HCT116 (cell line): ENCODE measurements around the gene PARP12. TPM values are rescaled to one million over a fixed set of nuclear protein-coding genes. Genes with fewer than 3 reads are reported as not detected.

Source experiments
- ATAC-seq: fragments of 200-7000 bp; cut with Tn5 transposase; 2 replicates; pipeline ENCODE4 v1.9.1; 2020; ENCODE audit warnings: mild to moderate bottlenecking, moderate library complexity
- BruUV-seq: library from RNA; stranded (reverse); fragments of 400-500 nt; replicated peaks from 2 replicates; lab custom pipeline; 2021; lab: Mats Ljungman, UMichigan
- CTCF ChIA-PET: fragments of 300-600 bp; sonication (Branson Sonifier 250); formaldehyde crosslinking; loops from one replicate; lab custom pipeline; 2021; ENCODE audit warnings: antibody characterized with exemption; lab: Charles Lee
- POLR2A ChIA-PET: fragments of 300-600, 350-600 bp; sonication (Branson Sonifier 250); formaldehyde crosslinking; loops from one replicate; lab custom pipeline; 2021; ENCODE audit warnings: antibody characterized with exemption; lab: Charles Lee
- RAD21 ChIA-PET, 2 experiments: fragments of 300-600 bp; sonication (Branson Sonifier 250); formaldehyde crosslinking; loops; one replicate each; lab custom pipeline; 2023; ENCODE audit warnings: low total read pairs in 2 of 2; ENCODE audit not compliant: uncharacterized antibody in 2 of 2, unreplicated experiment in 2 of 2, low non-redundant PET in 1 of 2; lab: Charles Lee
- DNase-seq: peaks from one replicate; pipeline ENCODE4 v3.0.0-alpha.2; 2010; ENCODE audit warnings: low read depth, low spot score
- H2AFZ ChIP-seq: fragments of 200-600 bp; shearing (Covaris generic), sonication (generic); 2 replicates; pipeline ENCODE4 v1.6.1; 2017; ENCODE audit warnings: low read depth, mixed run types, mixed read lengths, antibody characterized with exemption, low read length; ENCODE audit not compliant: poor library complexity, severe bottlenecking
- H3K27ac ChIP-seq: 2 replicates; pipeline ENCODE4 v1.5.1; 2012; ENCODE audit warnings: low read depth, low read length
- H3K27me3 ChIP-seq: fragments of 200-600 bp; sonication (generic); 2 replicates; pipeline ENCODE4 v1.6.1; 2016; ENCODE audit warnings: mixed run types, low read length, mixed read lengths; ENCODE audit not compliant: insufficient read depth
- H3K36me3 ChIP-seq, 2 experiments: fragments of 200-500 bp in 1 of 2; fragments of 200-600 bp in 1 of 2; sonication (Bioruptor generic) in 1 of 2; sonication (generic) in 1 of 2; 2 replicates each; pipeline versions ENCODE4 v1.5.1 to v1.6.1; 2014 to 2016; ENCODE audit warnings: low read length in 2 of 2, inconsistent platforms in 1 of 2, mixed read lengths in 1 of 2, mixed run types in 1 of 2; ENCODE audit not compliant: insufficient read depth in 2 of 2, control insufficient read depth in 1 of 2
- H3K4me1 ChIP-seq, 2 experiments: fragments of 200-600 bp in 1 of 2; sonication (generic) in 1 of 2; 2 replicates each; pipeline versions ENCODE4 v1.5.1 to v1.6.1; 2012 to 2017; ENCODE audit warnings: low read length in 2 of 2, inconsistent platforms in 1 of 2, mild to moderate bottlenecking in 1 of 2, mixed read lengths in 1 of 2, mixed run types in 1 of 2, moderate library complexity in 1 of 2; ENCODE audit not compliant: insufficient read depth in 2 of 2, control insufficient read depth in 1 of 2
- H3K4me2 ChIP-seq: fragments of 200-600 bp; sonication (generic); 2 replicates; pipeline ENCODE4 v1.6.1; 2017; ENCODE audit warnings: mixed run types, low read length, mixed read lengths
- H3K4me3 ChIP-seq, 2 experiments: fragments of 200-600 bp in 1 of 2; sonication (generic) in 1 of 2; replicated peaks in 1 of 2; 2 replicates each; pipeline ENCODE4 v1.5.1; 2011 to 2016; ENCODE audit warnings: low read length in 2 of 2, control low read depth in 1 of 2, low read depth in 1 of 2, mild to moderate bottlenecking in 1 of 2, mixed read lengths in 1 of 2, mixed run types in 1 of 2
- H3K79me2 ChIP-seq: fragments of 200-600 bp; sonication (generic); 2 replicates; pipeline ENCODE4 v1.6.1; 2017; ENCODE audit warnings: mild to moderate bottlenecking, mixed run types, low read length, moderate library complexity, mixed read lengths; ENCODE audit not compliant: insufficient read depth
- H3K9ac ChIP-seq: fragments of 200-600 bp; sonication (generic); 2 replicates; pipeline ENCODE4 v1.6.1; 2016; ENCODE audit warnings: low read length, mixed read lengths
- H3K9me2 ChIP-seq: fragments of 200-600 bp; sonication (generic), shearing (Covaris generic); 2 replicates; pipeline ENCODE4 v1.6.1; 2017; ENCODE audit warnings: mixed run types, mild to moderate bottlenecking, moderate library complexity; ENCODE audit not compliant: insufficient read depth
- H3K9me3 ChIP-seq, 2 experiments: fragments of 200-500 bp in 1 of 2; fragments of 200-600 bp in 1 of 2; sonication (Bioruptor generic) in 1 of 2; sonication (generic) in 1 of 2; 2 replicates each; pipeline ENCODE4 v1.6.1; 2014 to 2017; ENCODE audit warnings: low read length in 2 of 2, mixed read lengths in 2 of 2, inconsistent platforms in 1 of 2, low read depth in 1 of 2, mild to moderate bottlenecking in 1 of 2, mixed run types in 1 of 2, moderate library complexity in 1 of 2; ENCODE audit not compliant: control insufficient read depth in 1 of 2, insufficient read depth in 1 of 2
- H4K20me1 ChIP-seq: fragments of 200-600 bp; sonication (generic), shearing (Covaris generic); 2 replicates; pipeline ENCODE4 v1.6.1; 2017; ENCODE audit warnings: mixed run types, mild to moderate bottlenecking, moderate library complexity; ENCODE audit not compliant: insufficient read depth
- CBX3 ChIP-seq: IDR thresholded peaks from 2 replicates; pipeline ENCODE4 v1.6.1; 2012; ENCODE audit warnings: low read depth
- CEBPB ChIP-seq: IDR thresholded peaks from 2 replicates; pipeline ENCODE4 v1.6.1; 2012; ENCODE audit warnings: low read depth
- CTCF ChIP-seq, 3 experiments: fragments of 200-600 bp in 1 of 3; sonication (generic) in 1 of 3; IDR thresholded peaks in 2 of 3; conservative IDR thresholded peaks in 1 of 3; 2 replicates each; pipeline ENCODE4 v1.5.1; 2012 to 2017; ENCODE audit warnings: low read depth in 2 of 3, low read length in 2 of 3, antibody characterized with exemption in 1 of 3, borderline replicate concordance in 1 of 3, control low read depth in 1 of 3, mild to moderate bottlenecking in 1 of 3, mixed read lengths in 1 of 3, mixed run types in 1 of 3, moderate library complexity in 1 of 3; ENCODE audit not compliant: insufficient read depth in 1 of 3
- EGR1 ChIP-seq: IDR thresholded peaks from 2 replicates; pipeline ENCODE4 v1.6.1; 2012; ENCODE audit warnings: low read depth
- ELF1 ChIP-seq: IDR thresholded peaks from 2 replicates; pipeline ENCODE4 v1.6.1; 2012; ENCODE audit warnings: low read depth, borderline replicate concordance
- EZH2 ChIP-seq: fragments of 200-600 bp; sonication (generic); IDR thresholded peaks from 2 replicates; pipeline ENCODE4 v1.6.1; 2017; ENCODE audit warnings: antibody characterized with exemption, mixed run types
- EZH2phosphoT487 ChIP-seq: fragments of 200-600 bp; IDR thresholded peaks from 2 replicates; pipeline ENCODE4 v1.6.1; 2018; ENCODE audit warnings: antibody characterized with exemption, borderline replicate concordance
- JUND ChIP-seq: IDR thresholded peaks from 2 replicates; pipeline ENCODE4 v1.6.1; 2012
- POLR2A ChIP-seq: IDR thresholded peaks from 2 replicates; pipeline ENCODE4 v1.7.0; 2011; ENCODE audit warnings: borderline replicate concordance; ENCODE audit not compliant: insufficient read depth, insufficient read length; ENCODE audit errors: extremely low read depth
- RAD21 ChIP-seq: IDR thresholded peaks from 2 replicates; pipeline ENCODE4 v1.6.1; 2012; ENCODE audit warnings: low read depth, mild to moderate bottlenecking
- SIN3A ChIP-seq: IDR thresholded peaks from 2 replicates; pipeline ENCODE4 v1.6.1; 2012; ENCODE audit warnings: low read depth
- SP1 ChIP-seq: IDR thresholded peaks from 2 replicates; pipeline ENCODE4 v1.6.1; 2012; ENCODE audit warnings: low read depth
- SRF ChIP-seq: IDR thresholded peaks from 2 replicates; pipeline ENCODE4 v1.6.1; 2012; ENCODE audit warnings: low read depth
- ZBTB33 ChIP-seq: IDR thresholded peaks from 2 replicates; pipeline ENCODE4 v1.6.1; 2011; ENCODE audit warnings: mild to moderate bottlenecking, low read length, moderate library complexity; ENCODE audit not compliant: insufficient replicate concordance; ENCODE audit errors: extremely low read depth
- ZFX ChIP-seq: fragments of 450-650 bp; IDR thresholded peaks from 2 replicates; pipeline ENCODE4 v1.6.1; 2017
- ZNF274 ChIP-seq: fragments of 200-500 bp; sonication (Bioruptor generic); IDR thresholded peaks from 2 replicates; pipeline ENCODE4 v1.6.1; 2014; ENCODE audit warnings: mild to moderate bottlenecking, low read depth, low read length, inconsistent platforms
- intact Hi-C: fragments of 100-400 bp; cut with micrococcal nuclease; formaldehyde crosslinking; loops from 2 replicates; pipeline ENCODE4 v1.10.0; 2022
- total RNA-seq: library from RNA; stranded (reverse); gene quantifications from one replicate; pipeline ENCODE4 v1.2.1, GENCODE V29; 2021; ENCODE audit not compliant: unreplicated experiment

The PARP12 gene
- total RNA-seq, 1 experiment from 2014 or later: 17.7 TPM

DNA sequence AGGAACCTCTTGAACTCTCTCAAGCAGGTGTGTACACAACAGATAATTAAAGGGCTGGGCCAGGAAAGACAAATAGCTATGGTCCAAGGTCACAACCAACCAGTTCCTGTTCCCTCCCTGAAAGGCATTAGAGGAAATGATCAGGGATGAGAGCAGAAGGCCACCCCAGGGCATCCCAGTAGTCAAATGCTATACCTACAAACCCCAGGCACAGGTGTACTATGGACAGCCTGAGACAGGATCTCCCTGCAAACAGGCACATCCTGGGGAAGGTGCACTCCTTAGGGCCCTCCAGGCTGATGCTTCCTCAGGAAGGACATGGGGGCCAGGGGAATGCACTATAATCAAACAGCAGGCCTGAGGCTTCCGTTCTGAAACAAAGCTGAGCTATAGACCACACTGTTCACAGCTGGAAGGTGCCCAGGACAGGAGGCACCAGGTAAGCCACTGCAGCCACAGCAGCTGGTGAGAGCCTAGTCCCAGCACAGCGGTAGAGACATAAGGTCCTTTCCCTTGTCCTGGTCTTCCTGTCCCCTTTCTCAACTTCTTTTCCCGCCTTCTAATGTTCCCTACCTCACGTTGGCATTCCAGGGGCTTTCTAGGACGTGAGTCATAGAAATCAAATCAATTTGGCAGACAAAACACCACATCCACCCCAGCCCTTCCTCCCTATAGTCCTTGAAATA lies 13.3 kb downstream of the PARP12 start:
- Histone ChIP-seq H4K20me1 (no peaks in the 10 kb centered on the region), H3K4me3 (no peak overlapping the region), H3K79me2 (no peaks in the 10 kb centered on the region), H3K27me3 (no peaks in the 10 kb centered on the region), H3K9me2 (no peaks in the 10 kb centered on the region), H3K9me3 (no peaks in the 10 kb centered on the region), H3K9ac (no peak overlapping the region), H2AFZ (no peak overlapping the region), H3K4me2 (no peak overlapping the region), H3K4me1 (no peaks in the 10 kb centered on the region), H3K27ac (no peak overlapping the region), H3K36me3 (peaks cover 0 to 3% of the 10 kb centered on the region in 2 experiments; a peak in 1 of 4 replicates)
- DNase-seq (no peak), ATAC-seq (no peak)
- RAD21 ChIA-PET: no interaction called here
- CTCF ChIA-PET: no interaction called here
- POLR2A ChIA-PET: no interaction called here
- no peak for TF ChIP-seq ZNF274
- no peak for TF ChIP-seq RAD21
- no peak for TF ChIP-seq CEBPB
- no peak for TF ChIP-seq ZFX
- TF ChIP-seq JUND: no peak
- TF ChIP-seq CTCF (IDR thresholded peaks at IDR 0.05 in 2 of 3, conservative IDR thresholded peaks at IDR 0.05 in 1 of 3; ENCODE audit: borderline replicate concordance in 1 of 3, insufficient read depth in 1 of 3, low read depth in 2 of 3, low read length in 2 of 3): no peak
- no peak for TF ChIP-seq SP1
- no peak for TF ChIP-seq ELF1
- no peak for TF ChIP-seq EZH2
- no peak for TF ChIP-seq EGR1
- no peak for TF ChIP-seq POLR2A
- no peak for TF ChIP-seq SIN3A
- no peak for TF ChIP-seq SRF
- no peak for TF ChIP-seq CBX3
- no peak for TF ChIP-seq ZBTB33
- no peak for TF ChIP-seq EZH2phosphoT487
- BruUV-seq: no TSS peak
- intact Hi-C loops: no loop called here
